Lung (tissue), 12 donors: ENCODE results near the gene PLEKHG2. TPM values are rescaled to one million over a fixed set of nuclear protein-coding genes. Genes with fewer than 3 reads are reported as not detected.

ENCODE experiments used
- ATAC-seq: fragments of 200-7000 bp; cut with Tn5 transposase; one replicate; pipeline ENCODE4 v1.9.1; 2020; ENCODE audit warnings: moderate number of reproducible peaks; ENCODE audit not compliant: insufficient read depth, low FRiP score
- DNase-seq, 3 donors: peaks; one replicate each; pipeline ENCODE4 v3.0.0-alpha.2; 2013 to 2017
- H3K27ac ChIP-seq, 2 donors: one replicate each; pipeline ENCODE4 v1.5.1; 2013; ENCODE audit warnings: mild to moderate bottlenecking in 2 of 2, moderate library complexity in 2 of 2, control low read depth in 1 of 2, inconsistent platforms in 1 of 2, low read depth in 1 of 2, low read length in 1 of 2
- H3K27me3 ChIP-seq, 3 donors: one replicate each; pipeline ENCODE4 v1.5.1; 2013; ENCODE audit warnings: low read length in 2 of 3; ENCODE audit not compliant: control insufficient read depth in 3 of 3, insufficient read depth in 3 of 3
- H3K36me3 ChIP-seq, 4 donors: one replicate each; pipeline ENCODE4 v1.5.1; 2013; ENCODE audit warnings: low read length in 4 of 4, mild to moderate bottlenecking in 1 of 4, moderate library complexity in 1 of 4; ENCODE audit not compliant: control insufficient read depth in 4 of 4, insufficient read depth in 4 of 4
- H3K4me1 ChIP-seq, 5 donors: one replicate each; pipeline ENCODE4 v1.5.1; 2013; ENCODE audit warnings: low read length in 5 of 5, mild to moderate bottlenecking in 2 of 5, moderate library complexity in 1 of 5; ENCODE audit not compliant: control insufficient read depth in 5 of 5, insufficient read depth in 5 of 5
- H3K4me3 ChIP-seq: one replicate; pipeline ENCODE4 v1.5.1; 2013; ENCODE audit warnings: mild to moderate bottlenecking, control low read depth, moderate library complexity
- H3K9ac ChIP-seq, 2 donors: one replicate each; pipeline ENCODE4 v1.5.1; 2013; ENCODE audit warnings: low read length in 2 of 2, control low read depth in 1 of 2; ENCODE audit not compliant: insufficient read depth in 1 of 2
- H3K9me3 ChIP-seq, 4 donors: one replicate each; pipeline ENCODE4 v1.5.1; 2013; ENCODE audit warnings: low read length in 3 of 4, mild to moderate bottlenecking in 1 of 4, moderate library complexity in 1 of 4; ENCODE audit not compliant: control insufficient read depth in 4 of 4, insufficient read depth in 3 of 4
- CTCF ChIP-seq: IDR thresholded peaks from 2 replicates; pipeline ENCODE4 v1.5.1; 2012; ENCODE audit warnings: mild to moderate bottlenecking; ENCODE audit errors: control extremely low read depth, extremely low read depth
- WGBS, 2 donors: extraction: QIAGEN DNeasy Blood & Tissue Kit; methylation state at CpG; one replicate each; pipeline ENCODE4 v1.1.7; 2013; 5-methylcytosine and 5-hydroxymethylcytosine counted together
- polyA plus RNA-seq, 2 donors: library from polyadenylated mRNA; stranded (reverse); fragments of 200-250 nt; gene quantifications; one replicate each; pipeline ENCODE4 v1.2.1, GENCODE V29; 2013
- total RNA-seq, 2 donors: library from RNA; depleted of rRNA in 1 of 2; stranded (reverse); fragments of >200 nt in 1 of 2; gene quantifications; one replicate each; pipeline ENCODE4 v1.2.1, GENCODE V29; 2014 to 2021
- donor health status: control.
- donor health status: control.
- donor health status: Bipolar disorder and iron deficiency.
- donor health status: healthy.
- donor health status: DM: yes; HTN: yes; CAD: no.

The PLEKHG2 gene
- total and polyA plus RNA-seq, 4 donors = 15.5 to 52.7 (median 27.2) TPM

GRCh38 chr19:39424934-39425333 lies 12.5 kb downstream of the PLEKHG2 start:
- Histone ChIP-seq H3K9me3 (no peaks in the 10 kb centered on the region), H3K4me1 (peaks cover 0 to 13% (median 7%) of the 10 kb centered on the region in 5 donors), H3K27ac (no peak overlapping the region), H3K27me3 (no peaks in the 10 kb centered on the region), H3K9ac (no peak overlapping the region), H3K4me3 (no peak overlapping the region), H3K36me3 (peaks cover 0 to 25% (median 19%) of the 10 kb centered on the region in 4 donors)
- no peak for ATAC-seq
- WGBS, 2 donors = 82 to 86% methylated on average over 16 of the region's 16 CpGs
- TF ChIP-seq CTCF = no peak
- no peak for DNase-seq

GRCh38 chr19:39425744-39426143 lies 13.3 kb downstream of the PLEKHG2 start:
- DNase-seq (no peak), ATAC-seq (no peak)
- Histone ChIP-seq H3K27me3 (no peaks in the 10 kb centered on the region), H3K9me3 (no peaks in the 10 kb centered on the region), H3K27ac (no peak overlapping the region), H3K36me3 (peaks cover 0 to 24% (median 14%) of the 10 kb centered on the region in 4 donors), H3K4me3 (no peak overlapping the region), H3K9ac (no peak overlapping the region), H3K4me1 (peaks cover 0 to 13% (median 7%) of the 10 kb centered on the region in 5 donors)
- no peak for TF ChIP-seq CTCF
- 92% methylated on average over 7 of the region's 7 CpGs for WGBS, 2 donors

GRCh38 chr19:39426170-39426569 lies 13.7 kb downstream of the PLEKHG2 start:
- 67 to 78% methylated on average over 5 of the region's 5 CpGs for WGBS, 2 donors
- H3K4me1 ChIP-seq = peaks cover 0 to 13% (median 7%) of the 10 kb centered on the region in 5 donors
- H3K9me3 ChIP-seq = no peaks in the 10 kb centered on the region
- H3K4me3 ChIP-seq = no peak overlapping the region
- H3K9ac ChIP-seq = no peak overlapping the region
- H3K36me3 ChIP-seq = peaks cover 0 to 21% (median 12%) of the 10 kb centered on the region in 4 donors
- no peak for TF ChIP-seq CTCF
- H3K27me3 ChIP-seq = no peaks in the 10 kb centered on the region
- H3K27ac ChIP-seq = no peak overlapping the region
- DNase-seq = no peak
- no peak for ATAC-seq

GRCh38 chr19:39427707-39428106 lies 15.2 kb downstream of the PLEKHG2 start:
- no peak overlapping the region for H3K4me3 ChIP-seq

More at GRCh38 chr19:39427707-39428106, 15.2 kb downstream of the PLEKHG2 start:
- Histone ChIP-seq H3K9ac (no peak overlapping the region), H3K4me1 (peaks cover 0 to 13% (median 7%) of the 10 kb centered on the region in 5 donors), H3K36me3 (peaks cover 6 to 21% (median 12%) of the 10 kb centered on the region in 4 donors), H3K27me3 (no peaks in the 10 kb centered on the region), H3K27ac (no peak overlapping the region), H3K9me3 (no peaks in the 10 kb centered on the region)
- WGBS, 2 donors = 90 to 92% methylated on average over 11 of the region's 11 CpGs
- no peak for TF ChIP-seq CTCF
- ATAC-seq (no peak), DNase-seq (no peak)
